Hepatocyte (in vitro differentiated cells): ENCODE measurements around the gene IL12A. TPM values are rescaled to one million over a fixed set of nuclear protein-coding genes. Genes with fewer than 3 reads are reported as not detected.

Experiments
- DNase-seq: peaks from one replicate; pipeline ENCODE4 v3.0.0-alpha.2; 2016; ENCODE audit warnings: low spot score
- H2AFZ ChIP-seq: fragments of 200-600 bp; sonication (generic); 2 replicates; pipeline ENCODE4 v1.6.0; 2016; ENCODE audit warnings: antibody characterized with exemption, mild to moderate bottlenecking
- H3K27ac ChIP-seq: fragments of 200-600 bp; sonication (generic); 2 replicates; pipeline ENCODE4 v1.5.1; 2016; ENCODE audit warnings: mild to moderate bottlenecking
- H3K27me3 ChIP-seq: fragments of 200-600 bp; sonication (generic); 2 replicates; pipeline ENCODE4 v1.6.1; 2016
- H3K36me3 ChIP-seq: fragments of 200-600 bp; sonication (generic); replicated peaks from 2 replicates; pipeline ENCODE4 v1.5.1; 2016; ENCODE audit warnings: low read depth; ENCODE audit not compliant: insufficient read depth
- H3K4me1 ChIP-seq: fragments of 200-600 bp; sonication (generic); 2 replicates; pipeline ENCODE4 v1.5.1; 2016; ENCODE audit warnings: mild to moderate bottlenecking, moderate library complexity; ENCODE audit not compliant: insufficient read depth
- H3K4me2 ChIP-seq: fragments of 200-600 bp; sonication (generic); 2 replicates; pipeline ENCODE4 v1.6.0; 2016
- H3K4me3 ChIP-seq: fragments of 200-600 bp; sonication (generic); 2 replicates; pipeline ENCODE4 v1.5.1; 2016; ENCODE audit warnings: mild to moderate bottlenecking
- H3K79me2 ChIP-seq: fragments of 200-600 bp; sonication (generic); 2 replicates; pipeline ENCODE4 v1.6.0; 2017; ENCODE audit warnings: mild to moderate bottlenecking
- H3K9me2 ChIP-seq: fragments of 200-600 bp; sonication (generic); replicated peaks from 2 replicates; pipeline ENCODE4 v1.6.0; 2017; ENCODE audit warnings: mild to moderate bottlenecking; ENCODE audit not compliant: insufficient read depth
- H3K9me3 ChIP-seq: fragments of 200-600 bp; sonication (generic); 2 replicates; pipeline ENCODE4 v1.5.1; 2016; ENCODE audit warnings: low read depth, mild to moderate bottlenecking
- H4K20me1 ChIP-seq: fragments of 200-600 bp; sonication (generic); 2 replicates; pipeline ENCODE4 v1.6.0; 2016; ENCODE audit warnings: mild to moderate bottlenecking; ENCODE audit not compliant: insufficient read depth, poor library complexity, severe bottlenecking
- CTCF ChIP-seq: fragments of 200-600 bp; sonication (generic); IDR thresholded peaks from 2 replicates; pipeline ENCODE4 v1.5.1; 2016; ENCODE audit warnings: antibody characterized with exemption, mild to moderate bottlenecking; ENCODE audit not compliant: poor library complexity
- EZH2 ChIP-seq: fragments of 200-600 bp; sonication (generic); IDR thresholded peaks from 2 replicates; pipeline ENCODE4 v1.6.1; 2016; ENCODE audit warnings: antibody characterized with exemption, mild to moderate bottlenecking, borderline replicate concordance
- EZH2phosphoT487 ChIP-seq: fragments of 200-600 bp; sonication (generic); IDR thresholded peaks from one replicate; pipeline ENCODE4 v1.6.1; 2018; ENCODE audit warnings: antibody characterized with exemption, mild to moderate bottlenecking, low read depth, moderate library complexity; ENCODE audit not compliant: unreplicated experiment, severe bottlenecking
- WGBS: methylation state at CpG from one replicate; pipeline ENCODE4 v1.1.6; 2016; ENCODE audit warnings: low lambda C conversion rate; ENCODE audit errors: missing lambda C conversion rate; 5-methylcytosine and 5-hydroxymethylcytosine counted together
- polyA plus RNA-seq: library from polyadenylated mRNA; unstranded; fragments of >200 nt; fragmentation: Nextera tagmentation; extraction: Ambion mirVana; gene quantifications from 2 replicates; pipeline ENCODE4 v1.2.1, GENCODE V29; 2016
- total RNA-seq: library from RNA; depleted of rRNA; stranded (reverse); fragments of >200 nt; gene quantifications from 2 replicates; pipeline ENCODE4 v1.2.3, GENCODE V29; 2014

The IL12A gene
- total and polyA plus RNA-seq, 2 experiments from 2014 or later, result 0.86 to 1.0 TPM

- no peak overlapping the region for H3K27ac ChIP-seq
- H3K4me1 ChIP-seq, result peaks cover 3% of the 10 kb centered on the region
- no peak for DNase-seq
- H4K20me1 ChIP-seq, result no peaks in the 10 kb centered on the region
- TF ChIP-seq CTCF (no peak), EZH2phosphoT487 (no peak), EZH2 (no peak)
- no peaks in the 10 kb centered on the region for H3K27me3 ChIP-seq
- H3K4me3 ChIP-seq, result no peak overlapping the region
- no peaks in the 10 kb centered on the region for H3K79me2 ChIP-seq
- no peaks in the 10 kb centered on the region for H3K9me2 ChIP-seq
- H3K36me3 ChIP-seq, result no peaks in the 10 kb centered on the region
- H3K9me3 ChIP-seq, result no peaks in the 10 kb centered on the region
- whole genome bisulfite sequencing, result 89% methylated on average over 2 of the region's 2 CpGs
- H2AFZ ChIP-seq, result no peak overlapping the region
- H3K4me2 ChIP-seq, result no peak overlapping the region
These were observed 42.7 kb upstream of the IL12A start for GRCh38 chr3:159945930-159946329.

GRCh38 chr3:159947220-159947619 is 41.4 kb upstream of the IL12A start:
- Histone ChIP-seq H3K4me3 (no peak overlapping the region), H3K4me1 (peaks cover 3% of the 10 kb centered on the region), H3K9me2 (no peaks in the 10 kb centered on the region), H3K79me2 (no peaks in the 10 kb centered on the region), H3K9me3 (no peaks in the 10 kb centered on the region), H3K27me3 (no peaks in the 10 kb centered on the region), H2AFZ (no peak overlapping the region), H4K20me1 (no peaks in the 10 kb centered on the region), H3K4me2 (no peak overlapping the region), H3K36me3 (no peaks in the 10 kb centered on the region), H3K27ac (no peak overlapping the region)
- no peak for TF ChIP-seq EZH2
- TF ChIP-seq EZH2phosphoT487, result no peak
- TF ChIP-seq CTCF, result no peak
- DNase-seq, result no peak

DNA sequence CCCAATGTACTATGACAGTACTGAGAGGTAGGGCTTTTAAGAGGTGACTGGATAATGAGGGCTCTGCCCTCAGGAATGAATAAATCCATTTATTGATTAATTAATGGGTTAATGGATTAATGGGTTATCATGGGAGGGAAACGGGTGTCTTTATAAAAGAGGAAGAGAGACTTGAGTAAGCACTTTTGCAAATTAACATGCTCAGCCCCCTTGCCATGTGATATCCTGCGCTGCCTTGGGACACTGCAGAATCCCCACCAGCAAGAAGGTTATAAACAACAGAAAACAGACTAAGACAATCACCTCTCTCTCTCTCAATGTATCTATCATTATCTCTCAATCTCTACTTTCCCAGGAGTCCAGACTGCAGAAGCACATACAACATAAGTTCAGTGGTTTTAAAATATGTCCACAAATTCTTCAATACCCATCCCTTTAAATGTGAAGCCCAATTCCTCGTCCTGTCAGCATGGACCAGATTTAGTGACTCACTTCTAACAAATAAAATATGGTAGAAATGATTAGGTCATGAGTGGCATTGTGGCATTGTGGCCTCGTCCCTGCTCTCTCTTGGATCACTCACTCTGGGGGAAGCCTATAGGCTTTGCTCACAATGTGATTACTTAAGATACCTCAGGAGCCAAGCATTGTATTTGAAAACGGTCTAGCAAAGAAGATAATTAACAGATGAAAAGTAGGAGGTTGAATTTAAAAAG is 40.0 kb upstream of the IL12A start:
- no peaks in the 10 kb centered on the region for H3K9me2 ChIP-seq
- no peaks in the 10 kb centered on the region for H3K27me3 ChIP-seq
- H3K4me2 ChIP-seq, result no peak overlapping the region
- H3K36me3 ChIP-seq, result no peaks in the 10 kb centered on the region
- no peaks in the 10 kb centered on the region for H3K79me2 ChIP-seq
- no peaks in the 10 kb centered on the region for H3K9me3 ChIP-seq
- DNase-seq, result no peak
- H4K20me1 ChIP-seq, result no peaks in the 10 kb centered on the region
- no peak for TF ChIP-seq EZH2
- no peak for TF ChIP-seq CTCF
- TF ChIP-seq EZH2phosphoT487, result no peak
- H3K4me1 ChIP-seq, result peaks cover 3% of the 10 kb centered on the region
- no peak overlapping the region for H2AFZ ChIP-seq
- WGBS, result 67% methylated on average over 5 of the region's 5 CpGs
- no peak overlapping the region for H3K4me3 ChIP-seq
- H3K27ac ChIP-seq, result no peak overlapping the region
